Keratinocyte (primary cell): ENCODE measurements around the gene ZNF362. TPM values are rescaled to one million over a fixed set of nuclear protein-coding genes. Genes with fewer than 3 reads are reported as not detected.
"Not testable (repeated sequence)": the region's sequence is repeated elsewhere in the genome, so short reads cannot be mapped to it uniquely, and the experiment has no call there.

Experiments used
- DNase-seq: peaks from one replicate; pipeline ENCODE4 v3.0.0-alpha.2; 2011; ENCODE audit warnings: low read depth, missing footprints, low spot score
- FAIRE-seq: peaks from 2 replicates; lab custom pipeline; 2011; peaks lifted over from hg19 to GRCh38; lab: Jason Lieb, UNC
- H2AFZ ChIP-seq: 2 replicates; pipeline ENCODE4 v1.6.0; 2012; ENCODE audit warnings: low read length, control low read depth, inconsistent platforms; ENCODE audit not compliant: control insufficient read depth
- H3K27ac ChIP-seq: 2 replicates; pipeline ENCODE4 v1.5.1; 2011; ENCODE audit warnings: low read length; ENCODE audit not compliant: control insufficient read depth, insufficient read depth
- H3K27me3 ChIP-seq: 3 replicates; pipeline ENCODE4 v1.6.0; 2011; ENCODE audit warnings: low read length; ENCODE audit not compliant: control insufficient read depth, insufficient read depth; ENCODE audit errors: extremely low read depth
- H3K36me3 ChIP-seq, 2 experiments: 2 replicates in 1 of 2; 3 replicates in 1 of 2; pipeline ENCODE4 v1.5.1; 2011; ENCODE audit warnings: low read length in 2 of 2, mild to moderate bottlenecking in 1 of 2; ENCODE audit not compliant: control insufficient read depth in 2 of 2, insufficient read depth in 2 of 2; ENCODE audit errors: extremely low read depth in 1 of 2
- H3K4me1 ChIP-seq: 3 replicates; pipeline ENCODE4 v1.5.1; 2011; ENCODE audit warnings: low read length; ENCODE audit not compliant: control insufficient read depth, insufficient read depth; ENCODE audit errors: extremely low read depth
- H3K4me2 ChIP-seq: 3 replicates; pipeline ENCODE4 v1.6.0; 2011; ENCODE audit warnings: low read depth, low read length; ENCODE audit not compliant: control insufficient read depth, insufficient read depth; ENCODE audit errors: extremely low read depth
- H3K4me3 ChIP-seq, 3 experiments: fragments of 200-600 bp in 1 of 3; sonication (generic) in 1 of 3; 2 replicates in 2 of 3; 3 replicates in 1 of 3; pipeline ENCODE4 v1.5.1; 2011 to 2016; ENCODE audit warnings: low read length in 3 of 3, mild to moderate bottlenecking in 3 of 3, control low read depth in 2 of 3, inconsistent platforms in 1 of 3, low read depth in 1 of 3, mixed read lengths in 1 of 3, mixed run types in 1 of 3, moderate library complexity in 1 of 3; ENCODE audit not compliant: control insufficient read depth in 2 of 3, insufficient read depth in 2 of 3; ENCODE audit errors: extremely low read depth in 1 of 3
- H3K79me2 ChIP-seq: 2 replicates; pipeline ENCODE4 v1.6.0; 2012; ENCODE audit warnings: low read length; ENCODE audit not compliant: control insufficient read depth, insufficient read depth
- H3K9ac ChIP-seq: 3 replicates; pipeline ENCODE4 v1.6.0; 2011; ENCODE audit warnings: low read length; ENCODE audit not compliant: control insufficient read depth, insufficient read depth; ENCODE audit errors: extremely low read depth
- H3K9me1 ChIP-seq: 3 replicates; pipeline ENCODE4 v1.6.0; 2011; ENCODE audit warnings: low read length; ENCODE audit not compliant: control insufficient read depth, insufficient read depth; ENCODE audit errors: extremely low read depth
- H3K9me3 ChIP-seq: 2 replicates; pipeline ENCODE4 v1.5.1; 2012; ENCODE audit warnings: low read depth, low read length; ENCODE audit not compliant: control insufficient read depth
- H4K20me1 ChIP-seq: 3 replicates; pipeline ENCODE4 v1.6.0; 2011; ENCODE audit warnings: low read length; ENCODE audit not compliant: control insufficient read depth, insufficient read depth; ENCODE audit errors: extremely low read depth
- CTCF ChIP-seq, 3 experiments: IDR thresholded peaks in 1 of 3; conservative IDR thresholded peaks in 1 of 3; optimal IDR thresholded peaks in 1 of 3; 2 replicates in 2 of 3; 3 replicates in 1 of 3; pipeline versions ENCODE3 to v1.5.1; 2011; ENCODE audit warnings: low read length in 3 of 3, mild to moderate bottlenecking in 3 of 3, moderate library complexity in 2 of 3, control low read depth in 1 of 3, inconsistent platforms in 1 of 3; ENCODE audit not compliant: insufficient read depth in 2 of 3; ENCODE audit errors: extremely low read depth in 1 of 3
- EZH2 ChIP-seq: IDR thresholded peaks from one replicate; pipeline ENCODE4 v1.6.1; 2012; ENCODE audit warnings: inconsistent platforms, mild to moderate bottlenecking, low read length, moderate library complexity
- dilution Hi-C: fragments of 300-500 bp; cut with MboI; formaldehyde crosslinking; loops from one replicate; pipeline ENCODE4 v1.7.0; 2020; ENCODE audit warnings: low sequenced_read_pairs; ENCODE audit not compliant: extremely low pct_ligation_motif_present
- polyA plus RNA-seq, 5 experiments: library from polyadenylated mRNA; depleted of rRNA in 3 of 5; stranded (reverse) in 3 of 5; stranded (forward) in 1 of 5; unstranded in 1 of 5; fragments of >200 nt; gene quantifications; 1 replicate in 1 of 5; 2 replicates in 3 of 5; 3 replicates in 1 of 5; pipeline versions ENCODE4 v1.2.1 to v1.2.3, GENCODE V29; 2011 to 2012; ENCODE audit warnings: missing spikeins in 2 of 5, low read depth in 1 of 5, low replicate concordance in 1 of 5

Gene ZNF362
- polyA plus RNA-seq, 1 donor (not counting 4 experiments of a cell fraction or from before 2014, with no cell fraction given): 2.2 TPM

- Histone ChIP-seq H3K9me3 (no peaks in the 10 kb centered on the region), H3K9ac (no peak overlapping the region), H3K27me3 (peaks cover 13% of the 10 kb centered on the region), H3K36me3 (no peaks in the 10 kb centered on the region), H3K4me3 (no peak overlapping the region), H3K79me2 (no peaks in the 10 kb centered on the region), H3K27ac (no peak overlapping the region), H3K4me2 (peak overlapping the region; percentile 51), H2AFZ (peak overlapping the region; percentile 73), H3K4me1 (no peaks in the 10 kb centered on the region), H3K9me1 (no peaks in the 10 kb centered on the region), H4K20me1 (no peaks in the 10 kb centered on the region)
- dilution Hi-C loops: no loop called here
- no peak for DNase-seq
- TF ChIP-seq CTCF (optimal IDR thresholded peaks at IDR 0.05 in 1 of 3, IDR thresholded peaks at IDR 0.05 in 1 of 3, conservative IDR thresholded peaks at IDR 0.05 in 1 of 3; ENCODE audit: extremely low read depth in 1 of 3, insufficient read depth in 2 of 3, low read length in 3 of 3): no peak
- TF ChIP-seq EZH2: no peak
- FAIRE-seq: no peak
These were observed 50.6 kb downstream of the ZNF362 start for GRCh38 chr1:33306653-33307493.

GRCh38 chr1:33307494-33307864, 51.2 kb downstream of the ZNF362 start:
- Histone ChIP-seq H3K9ac (no peak overlapping the region), H3K4me2 (no peak overlapping the region), H3K9me3 (no peaks in the 10 kb centered on the region), H3K9me1 (no peaks in the 10 kb centered on the region), H3K36me3 (no peaks in the 10 kb centered on the region), H3K27ac (no peak overlapping the region), H3K79me2 (no peaks in the 10 kb centered on the region), H3K4me3 (no peak overlapping the region), H2AFZ (no peak overlapping the region), H3K4me1 (no peaks in the 10 kb centered on the region), H4K20me1 (no peaks in the 10 kb centered on the region), H3K27me3 (peaks cover 13% of the 10 kb centered on the region)
- dilution Hi-C loops: no loop called here
- DNase-seq (no peak), FAIRE-seq (no peak)
- TF ChIP-seq EZH2: no peak
- no peak for TF ChIP-seq CTCF (optimal IDR thresholded peaks at IDR 0.05 in 1 of 3, IDR thresholded peaks at IDR 0.05 in 1 of 3, conservative IDR thresholded peaks at IDR 0.05 in 1 of 3; ENCODE audit: extremely low read depth in 1 of 3, insufficient read depth in 2 of 3, low read length in 3 of 3)

- H3K9me1 ChIP-seq, H3K4me2 ChIP-seq, H2AFZ ChIP-seq, H3K4me3 ChIP-seq, H3K9me3 ChIP-seq, H3K27ac ChIP-seq, DNase-seq, H3K4me1 ChIP-seq, FAIRE-seq, H3K9ac ChIP-seq, H4K20me1 ChIP-seq, H3K36me3 ChIP-seq, dilution Hi-C loops, H3K79me2 ChIP-seq: not testable (repeated sequence)
- H3K27me3 ChIP-seq: peaks cover 13% of the 10 kb centered on the region
These were observed 53.1 kb downstream of the ZNF362 start for GRCh38 chr1:33309351-33309750.
